ENCODE results near the gene AGO3. TPM values are rescaled to one million over a fixed set of nuclear protein-coding genes. Genes with fewer than 3 reads are reported as not detected.
"Not testable (repeated sequence)": the region's sequence is repeated elsewhere in the genome, so short reads cannot be mapped to it uniquely, and the experiment has no call there.

The AGO3 gene
- total RNA-seq, 1 donor from 2014 or later = 32.7 TPM

GRCh38 chr1:36007741-36008140, 76.8 kb downstream of the AGO3 start:
- DNase-seq = no peak
- H3K4me1 Mint-ChIP-seq (ENCODE audit: low read depth, unreplicated experiment) = no peaks in the 10 kb centered on the region
- H3K27ac Mint-ChIP-seq (ENCODE audit: unreplicated experiment) = no peak overlapping the region
- H3K36me3 Mint-ChIP-seq (ENCODE audit: unreplicated experiment) = no peaks in the 10 kb centered on the region
- no peak for TF ChIP-seq CTCF (IDR thresholded peaks at IDR 0.05; ENCODE audit: partially characterized antibody, unreplicated experiment)
- no peaks in the 10 kb centered on the region for H3K27me3 Mint-ChIP-seq (ENCODE audit: unreplicated experiment)
- H3K9me3 Mint-ChIP-seq (ENCODE audit: unreplicated experiment) = no peaks in the 10 kb centered on the region
- H3K4me3 Mint-ChIP-seq (ENCODE audit: unreplicated experiment) = no peak overlapping the region

DNA sequence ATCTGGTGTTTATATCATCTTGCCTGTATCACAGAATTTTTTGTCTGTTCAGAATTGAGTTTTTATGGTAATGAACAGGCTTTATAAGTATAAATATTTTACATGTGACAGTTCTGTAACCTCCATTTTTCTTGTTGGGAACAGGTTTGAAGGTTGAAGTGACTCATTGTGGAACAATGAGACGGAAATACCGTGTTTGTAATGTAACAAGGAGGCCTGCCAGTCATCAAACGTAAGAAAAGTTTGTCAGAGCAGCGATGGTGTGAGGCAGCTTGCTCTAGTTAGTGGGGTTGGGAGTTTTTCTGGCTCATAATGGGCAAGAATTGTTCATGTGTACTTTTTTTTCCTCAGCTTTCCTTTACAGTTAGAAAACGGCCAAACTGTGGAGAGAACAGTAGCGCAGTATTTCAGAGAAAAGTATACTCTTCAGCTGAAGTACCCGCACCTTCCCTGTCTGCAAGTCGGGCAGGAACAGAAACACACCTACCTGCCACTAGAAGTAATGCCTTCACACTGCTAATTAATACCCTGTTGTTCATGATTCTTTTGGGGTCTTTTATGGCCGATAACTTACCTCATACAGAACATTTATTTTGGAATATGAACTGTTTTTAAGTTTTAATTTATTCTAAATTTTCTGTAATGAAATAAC, 77.8 kb downstream of the AGO3 start:
- Mint-ChIP-seq H3K9me3 (ENCODE audit: unreplicated experiment) (no peaks in the 10 kb centered on the region), H3K4me1 (ENCODE audit: low read depth, unreplicated experiment) (no peaks in the 10 kb centered on the region), H3K36me3 (ENCODE audit: unreplicated experiment) (no peaks in the 10 kb centered on the region), H3K27ac (ENCODE audit: unreplicated experiment) (no peak overlapping the region), H3K27me3 (ENCODE audit: unreplicated experiment) (no peaks in the 10 kb centered on the region), H3K4me3 (ENCODE audit: unreplicated experiment) (no peak overlapping the region)
- DNase-seq = no peak
- TF ChIP-seq CTCF (IDR thresholded peaks at IDR 0.05; ENCODE audit: partially characterized antibody, unreplicated experiment) = no peak

DNA sequence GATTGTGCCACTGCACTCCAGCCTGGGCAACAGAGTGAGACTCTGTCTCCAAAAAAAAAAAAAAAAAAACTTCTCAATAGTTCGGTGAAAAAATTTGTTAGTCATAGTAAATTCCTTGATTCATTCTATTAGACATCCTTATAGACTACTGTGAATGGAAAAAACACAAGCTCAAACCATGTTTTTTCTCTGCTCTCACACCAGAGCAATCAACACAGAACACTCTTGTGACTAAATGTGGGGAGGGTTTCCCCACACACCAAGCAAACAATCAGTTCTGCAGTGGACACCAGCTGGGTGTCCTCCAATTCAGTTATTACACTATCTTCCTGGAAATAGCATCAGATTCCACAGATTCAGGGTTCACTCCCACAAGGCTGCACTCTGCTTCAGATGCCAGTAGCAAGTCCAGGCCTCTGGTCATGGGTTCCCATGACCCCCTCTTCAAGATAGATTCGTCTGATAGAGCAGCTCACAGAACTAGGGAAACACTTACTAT, 83.9 kb downstream of the AGO3 start:
- Mint-ChIP-seq H3K27ac (ENCODE audit: unreplicated experiment) (no peak overlapping the region), H3K36me3 (ENCODE audit: unreplicated experiment) (no peaks in the 10 kb centered on the region), H3K9me3 (ENCODE audit: unreplicated experiment) (no peaks in the 10 kb centered on the region), H3K27me3 (ENCODE audit: unreplicated experiment) (peaks cover 3% of the 10 kb centered on the region), H3K4me3 (ENCODE audit: unreplicated experiment) (no peak overlapping the region), H3K4me1 (ENCODE audit: low read depth, unreplicated experiment) (no peaks in the 10 kb centered on the region)
- no peak for TF ChIP-seq CTCF (IDR thresholded peaks at IDR 0.05; ENCODE audit: partially characterized antibody, unreplicated experiment)
- no peak for DNase-seq

DNA sequence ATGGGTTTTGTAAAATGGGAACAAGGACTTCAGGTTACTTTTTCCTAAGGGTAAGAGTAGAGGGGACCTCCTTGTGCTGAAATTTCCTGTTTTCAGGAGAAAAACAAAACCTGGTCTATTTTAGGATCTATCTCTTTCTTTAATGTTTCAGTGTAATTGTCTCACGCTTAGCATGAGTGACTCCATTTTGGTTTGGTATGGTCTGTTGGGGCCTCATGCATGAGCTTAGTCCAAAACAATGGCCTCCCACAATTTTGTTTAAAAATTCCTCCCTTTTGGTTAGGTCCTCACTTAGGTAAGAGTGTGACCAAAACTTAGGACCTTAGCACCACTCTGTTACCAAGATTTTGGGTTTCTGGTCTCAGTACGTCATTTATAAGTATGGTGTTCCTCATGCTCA, 85.8 kb downstream of the AGO3 start:
- H3K27ac Mint-ChIP-seq (ENCODE audit: unreplicated experiment) = no peak overlapping the region
- no peak for TF ChIP-seq CTCF (IDR thresholded peaks at IDR 0.05; ENCODE audit: partially characterized antibody, unreplicated experiment)
- no peaks in the 10 kb centered on the region for H3K9me3 Mint-ChIP-seq (ENCODE audit: unreplicated experiment)
- peaks cover 3% of the 10 kb centered on the region for H3K27me3 Mint-ChIP-seq (ENCODE audit: unreplicated experiment)
- no peaks in the 10 kb centered on the region for H3K4me1 Mint-ChIP-seq (ENCODE audit: low read depth, unreplicated experiment)
- no peaks in the 10 kb centered on the region for H3K36me3 Mint-ChIP-seq (ENCODE audit: unreplicated experiment)
- no peak overlapping the region for H3K4me3 Mint-ChIP-seq (ENCODE audit: unreplicated experiment)
- DNase-seq = no peak

DNA sequence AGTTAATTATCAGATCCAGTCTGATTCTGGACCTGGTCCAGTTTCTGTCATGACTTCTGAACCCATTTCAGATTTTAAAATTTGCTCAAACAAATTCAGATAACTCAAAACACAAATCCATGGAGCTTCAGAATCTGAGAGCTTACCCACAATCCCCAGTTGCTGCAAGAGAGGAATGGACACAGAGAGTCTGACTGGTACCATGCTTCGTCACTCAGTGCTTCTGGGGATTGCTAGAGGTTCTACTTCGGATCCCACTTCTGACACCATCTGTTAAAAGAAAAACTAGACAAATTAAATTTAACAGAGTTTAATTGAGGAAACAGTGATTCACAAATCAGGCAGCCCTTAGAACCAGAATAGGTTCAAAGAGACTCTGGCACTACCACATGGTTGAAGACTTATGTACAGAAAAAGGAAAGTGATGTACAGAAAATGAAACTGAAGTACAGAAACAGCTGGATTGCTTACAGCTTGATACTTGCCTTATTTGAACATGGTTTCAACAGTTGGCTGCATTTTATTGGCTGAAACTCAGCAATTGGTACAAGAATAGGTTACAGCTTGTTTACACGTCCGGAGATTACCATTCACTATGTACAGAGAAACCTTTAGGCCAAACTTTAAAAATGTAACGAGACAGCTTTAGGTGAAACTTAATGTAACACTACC, 92.3 kb downstream of the AGO3 start:
- no peak for TF ChIP-seq CTCF (IDR thresholded peaks at IDR 0.05; ENCODE audit: partially characterized antibody, unreplicated experiment)
- Mint-ChIP-seq H3K27ac (ENCODE audit: unreplicated experiment) (no peak overlapping the region), H3K4me3 (ENCODE audit: unreplicated experiment) (no peak overlapping the region), H3K27me3 (ENCODE audit: unreplicated experiment) (no peaks in the 10 kb centered on the region), H3K4me1 (ENCODE audit: low read depth, unreplicated experiment) (no peaks in the 10 kb centered on the region), H3K36me3 (ENCODE audit: unreplicated experiment) (no peaks in the 10 kb centered on the region), H3K9me3 (ENCODE audit: unreplicated experiment) (no peaks in the 10 kb centered on the region)
- no peak for DNase-seq

DNA sequence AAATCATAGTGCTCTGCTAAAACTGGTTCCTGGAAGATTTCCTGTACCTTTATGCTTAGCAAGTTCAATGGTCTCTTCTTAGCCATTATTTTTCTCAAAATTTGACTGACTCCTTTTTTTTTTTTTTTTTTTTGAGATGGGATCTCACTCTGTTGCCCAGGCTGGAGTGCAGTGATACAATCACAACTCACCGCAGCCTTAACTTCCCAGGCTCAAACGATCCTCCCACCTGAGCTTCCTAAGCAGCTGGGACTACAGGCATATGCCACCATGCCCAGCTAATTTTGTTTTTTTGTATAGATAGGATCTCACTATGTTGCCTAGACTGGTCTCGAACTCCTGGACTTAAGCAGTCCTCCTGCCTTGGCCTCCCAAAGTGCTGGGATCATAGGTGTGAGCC, 93.1 kb downstream of the AGO3 start:
- H3K4me3 Mint-ChIP-seq (ENCODE audit: unreplicated experiment); H3K27me3 Mint-ChIP-seq (ENCODE audit: unreplicated experiment); DNase-seq; H3K27ac Mint-ChIP-seq (ENCODE audit: unreplicated experiment); H3K36me3 Mint-ChIP-seq (ENCODE audit: unreplicated experiment); H3K4me1 Mint-ChIP-seq (ENCODE audit: low read depth, unreplicated experiment); H3K9me3 Mint-ChIP-seq (ENCODE audit: unreplicated experiment): not testable (repeated sequence)
